Measurements from ENCODE around the gene CASZ1.

CASZ1 gene

GRCh38 chr1:10796029-10796944 lies at the start of gene CASZ1:
CASZ1 (minus strand) TSS chr1:10796646; CDS start chr1:10693889, 102,757 bp downstream.
- DNase-seq = no peak

DNA sequence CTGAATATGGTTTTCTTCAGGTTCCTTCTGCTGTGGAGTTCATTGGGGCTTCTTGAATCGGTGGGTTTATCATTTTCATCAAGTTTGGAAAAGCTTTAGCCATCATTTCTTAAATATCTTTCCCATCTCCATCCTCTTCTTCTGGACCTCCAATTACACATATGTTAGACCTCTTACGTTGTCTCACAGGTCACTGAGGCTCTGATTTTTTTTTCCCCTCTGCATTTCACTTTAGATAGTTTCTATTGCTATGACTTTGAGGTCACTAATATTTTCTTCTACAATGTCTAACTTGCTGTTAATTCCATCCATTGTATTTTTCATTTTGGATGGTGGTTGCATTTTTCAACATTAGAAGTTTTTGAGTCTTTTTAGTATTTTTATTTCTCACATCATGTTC lies 47.3 kb upstream of the CASZ1 start:
- DNase-seq = no peak

- no peak for DNase-seq
These were observed 44.7 kb upstream of the CASZ1 start for GRCh38 chr1:10841118-10841517.

DNA sequence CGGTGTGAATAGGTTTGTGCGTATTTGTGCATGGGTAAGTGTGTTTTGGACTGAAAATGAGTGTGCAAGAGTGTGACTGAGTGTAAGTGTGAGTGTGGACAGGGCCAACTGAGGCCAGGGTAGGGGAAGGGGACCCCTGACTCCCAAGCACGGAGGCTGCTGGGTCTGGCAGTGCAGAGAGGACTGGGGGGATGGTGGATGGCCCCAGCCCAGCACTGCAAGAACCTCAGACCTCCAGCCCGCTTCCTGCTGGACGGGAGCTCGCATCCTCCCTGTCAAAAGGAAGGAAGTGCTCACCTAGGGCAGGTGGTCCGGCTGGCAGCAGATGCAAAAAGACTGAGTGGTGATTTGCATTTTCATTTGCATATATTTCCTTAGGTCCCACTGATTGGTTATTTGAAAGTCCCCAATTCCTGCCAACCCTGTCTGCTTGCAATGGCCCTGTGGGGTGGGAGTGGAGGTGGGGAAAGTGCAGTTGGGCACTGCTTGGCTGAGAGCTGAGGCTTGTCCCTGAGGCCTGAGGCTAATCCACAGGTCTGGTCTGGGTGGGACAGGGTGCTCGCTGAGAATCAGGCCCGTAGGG lies 42.8 kb upstream of the CASZ1 start:
- DNase-seq = no peak

DNA sequence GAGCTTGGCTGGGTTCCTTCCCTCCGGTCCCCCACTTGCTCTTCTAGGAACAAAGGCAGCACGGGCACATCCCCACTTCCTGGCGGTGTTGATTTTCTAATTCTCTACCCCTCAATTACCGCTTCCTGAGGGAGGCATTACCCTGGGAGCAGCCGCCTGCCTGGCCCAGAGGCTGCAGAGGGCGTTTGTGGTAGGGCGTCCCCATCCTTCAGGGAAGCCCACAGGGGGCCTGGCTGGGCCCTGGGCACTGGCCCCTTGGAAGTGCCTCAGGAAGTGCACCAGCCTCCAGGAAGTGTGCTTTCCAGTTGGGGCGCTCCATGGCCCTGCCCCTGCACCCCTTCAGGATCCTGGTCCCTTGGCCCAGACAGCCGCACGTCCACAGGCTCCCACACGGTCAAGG lies 42.1 kb upstream of the CASZ1 start:
- no peak for DNase-seq

DNA sequence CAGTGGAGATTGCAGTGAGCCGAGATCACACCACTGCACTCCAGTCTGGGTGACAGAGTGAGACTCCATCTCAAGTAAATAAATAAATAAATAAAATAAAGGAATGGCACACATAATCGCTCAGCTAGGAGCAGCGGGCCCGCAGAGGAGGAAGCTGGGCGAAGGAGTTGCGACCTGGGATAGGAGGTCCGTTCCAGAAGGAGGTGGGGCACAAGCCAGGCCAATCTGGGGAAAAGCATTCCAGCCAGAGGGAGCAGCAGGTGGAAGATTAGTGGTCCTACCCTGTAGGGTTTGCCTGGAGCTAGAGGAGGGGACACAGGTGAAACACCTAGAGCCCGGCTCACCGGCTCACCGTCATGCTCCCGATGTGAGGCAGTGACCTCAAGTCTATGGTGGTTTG lies 40.3 kb upstream of the CASZ1 start:
- no peak for DNase-seq

GRCh38 chr1:10835822-10836421 lies 39.5 kb upstream of the CASZ1 start:
- DNase-seq = no peak

DNA sequence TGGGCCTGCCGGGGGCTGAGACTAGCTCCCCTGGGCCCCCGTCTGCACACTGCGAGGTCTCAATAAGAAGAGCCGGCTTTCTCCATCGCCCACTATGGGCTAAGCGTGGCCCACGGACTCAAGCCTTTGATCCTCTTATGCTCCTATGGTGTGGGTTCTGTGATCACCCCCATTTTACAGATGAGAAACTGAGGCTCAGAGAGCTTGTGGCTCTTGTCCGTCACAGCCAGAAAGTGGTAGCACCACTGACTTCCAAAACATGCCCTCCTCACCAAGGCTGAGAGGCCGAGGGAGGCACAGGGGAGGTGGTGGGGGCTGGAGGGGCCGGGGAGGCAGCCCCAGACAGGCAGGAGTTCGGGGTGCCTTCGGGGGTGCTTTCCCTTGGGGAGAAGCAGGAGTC lies 39.0 kb upstream of the CASZ1 start:
- no peak for DNase-seq

DNA sequence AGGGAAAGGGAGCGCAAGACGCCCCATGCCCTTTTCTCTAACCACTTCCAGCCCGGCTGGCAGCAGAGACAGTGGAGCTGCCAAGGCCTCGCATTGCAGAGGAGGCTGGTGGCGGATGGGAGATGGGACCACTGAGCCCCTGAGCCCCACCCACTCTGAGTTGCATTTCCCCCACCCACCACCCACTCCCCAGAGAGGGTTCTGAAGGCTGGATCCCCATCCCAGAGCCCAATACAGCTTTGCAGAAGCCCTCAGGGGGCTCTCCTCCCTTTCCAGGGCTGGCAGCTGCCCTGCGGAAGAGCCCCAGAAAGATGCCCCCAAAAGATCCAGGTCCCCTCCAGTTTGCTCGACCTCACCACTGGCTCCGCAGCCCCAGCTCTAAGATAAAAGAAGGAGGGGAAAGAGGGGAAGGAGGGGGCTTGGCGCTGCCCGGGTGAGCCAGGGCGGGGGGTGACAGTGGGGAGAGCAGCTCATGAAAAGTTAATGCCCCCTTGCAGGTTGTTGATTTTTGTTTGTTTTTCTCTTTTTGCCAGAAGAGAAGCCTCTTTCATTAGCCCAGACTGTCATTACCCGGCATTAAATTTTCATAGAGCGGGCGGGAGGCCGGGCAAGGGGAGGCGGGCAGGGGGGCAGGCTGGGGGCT lies 38.4 kb upstream of the CASZ1 start:
- no peak for DNase-seq

- DNase-seq = no peak
These were observed 37.4 kb upstream of the CASZ1 start for GRCh38 chr1:10833630-10834557.

DNA sequence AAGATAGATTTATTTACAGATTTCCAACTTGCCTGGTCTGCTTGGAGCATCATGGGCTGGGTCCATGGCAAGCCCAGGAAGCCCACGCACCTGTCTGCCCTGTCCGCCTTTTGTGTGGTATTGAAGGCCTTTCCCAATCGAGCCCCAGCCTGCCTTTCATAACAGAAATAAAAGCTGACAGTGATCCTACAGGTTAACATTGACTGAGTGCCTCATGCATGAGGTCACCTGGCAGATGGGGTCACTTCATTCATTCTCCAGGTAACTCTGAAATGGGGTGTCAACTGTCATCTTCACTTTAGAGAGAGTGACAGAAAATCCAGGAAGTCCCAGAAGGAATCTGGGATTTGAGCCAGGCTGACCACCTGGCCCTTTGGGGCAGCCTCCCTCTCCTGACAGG lies 36.3 kb upstream of the CASZ1 start:
- DNase-seq = no peak

GRCh38 chr1:10830961-10831668 lies 34.7 kb upstream of the CASZ1 start:
- DNase-seq = no peak

DNA sequence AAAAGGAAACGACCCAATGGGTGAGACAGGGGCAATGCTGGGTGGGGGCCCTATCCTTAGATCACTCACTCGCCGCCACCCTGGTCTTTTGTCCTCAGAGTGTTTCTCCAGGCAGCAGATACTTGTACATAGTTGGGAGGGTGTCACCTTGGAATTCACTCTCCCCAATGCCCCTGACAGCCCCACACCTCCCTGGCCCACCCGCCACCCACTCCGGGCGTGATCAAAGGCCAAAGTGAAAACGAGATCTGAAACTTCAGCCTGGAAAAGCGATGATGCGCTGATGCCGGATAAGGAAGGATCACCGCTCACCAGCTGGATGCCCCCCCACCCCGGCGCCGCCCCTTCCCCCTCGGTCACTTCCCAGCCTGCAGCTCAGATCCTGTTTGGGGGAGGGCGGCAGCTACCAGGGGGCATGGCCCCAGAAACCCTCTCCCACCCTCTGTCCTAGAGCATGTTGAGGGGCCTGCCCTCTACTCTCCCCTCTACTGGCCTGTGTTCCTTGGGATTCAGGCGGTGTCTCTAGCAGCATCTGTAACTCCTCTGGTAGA lies 33.6 kb upstream of the CASZ1 start:
- DNase-seq = no peak

GRCh38 chr1:10829067-10829818 lies 32.8 kb upstream of the CASZ1 start:
- no peak for DNase-seq

DNA sequence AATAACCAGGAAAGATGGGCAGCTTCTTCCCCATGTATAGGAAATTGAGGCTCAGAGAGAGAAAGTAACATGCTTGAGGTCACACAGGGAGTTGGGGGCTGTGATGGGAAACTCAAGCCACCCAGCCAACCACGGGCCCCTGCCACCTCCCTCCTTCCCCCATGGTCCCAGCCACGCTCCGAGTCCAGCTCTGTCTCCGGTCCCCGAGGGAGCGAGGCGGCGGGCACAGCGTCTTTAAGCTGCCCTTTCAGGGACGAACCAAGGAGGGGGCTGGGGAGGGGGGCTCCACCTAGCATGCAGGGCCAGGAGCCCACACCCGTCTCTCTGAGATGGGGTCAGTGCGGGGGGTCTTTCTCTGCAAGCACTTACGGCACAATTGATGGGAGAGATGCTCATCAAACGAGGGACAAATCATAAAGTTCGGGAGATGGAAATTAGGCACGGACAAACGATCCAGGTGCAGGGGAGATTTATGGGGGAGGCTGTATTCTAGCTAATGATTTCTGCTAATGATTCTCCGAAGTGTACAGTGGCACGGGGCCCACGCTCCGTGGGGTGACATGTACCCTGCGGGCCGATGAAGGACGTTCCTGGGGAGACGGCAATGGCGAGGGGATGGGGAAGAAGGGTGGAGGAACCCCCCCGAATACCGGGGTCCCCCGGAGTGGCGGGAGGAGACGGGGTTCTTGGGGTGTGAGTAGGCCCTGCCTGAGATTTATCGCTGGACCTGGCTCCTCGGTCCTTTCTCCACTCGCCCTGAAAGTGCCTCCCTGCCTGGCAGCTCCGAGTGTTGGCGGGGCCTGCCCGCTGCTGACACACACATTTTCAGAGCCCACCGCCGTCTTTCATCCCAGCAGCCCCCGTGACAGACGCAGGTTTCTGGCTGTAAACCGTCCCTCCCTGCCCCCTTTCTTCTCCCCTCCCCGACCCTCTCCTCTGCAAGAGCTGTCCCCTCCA lies 31.2 kb upstream of the CASZ1 start:
- DNase-seq = no peak

GRCh38 chr1:10825592-10825991 lies 29.1 kb upstream of the CASZ1 start:
- DNase-seq = no peak

DNA sequence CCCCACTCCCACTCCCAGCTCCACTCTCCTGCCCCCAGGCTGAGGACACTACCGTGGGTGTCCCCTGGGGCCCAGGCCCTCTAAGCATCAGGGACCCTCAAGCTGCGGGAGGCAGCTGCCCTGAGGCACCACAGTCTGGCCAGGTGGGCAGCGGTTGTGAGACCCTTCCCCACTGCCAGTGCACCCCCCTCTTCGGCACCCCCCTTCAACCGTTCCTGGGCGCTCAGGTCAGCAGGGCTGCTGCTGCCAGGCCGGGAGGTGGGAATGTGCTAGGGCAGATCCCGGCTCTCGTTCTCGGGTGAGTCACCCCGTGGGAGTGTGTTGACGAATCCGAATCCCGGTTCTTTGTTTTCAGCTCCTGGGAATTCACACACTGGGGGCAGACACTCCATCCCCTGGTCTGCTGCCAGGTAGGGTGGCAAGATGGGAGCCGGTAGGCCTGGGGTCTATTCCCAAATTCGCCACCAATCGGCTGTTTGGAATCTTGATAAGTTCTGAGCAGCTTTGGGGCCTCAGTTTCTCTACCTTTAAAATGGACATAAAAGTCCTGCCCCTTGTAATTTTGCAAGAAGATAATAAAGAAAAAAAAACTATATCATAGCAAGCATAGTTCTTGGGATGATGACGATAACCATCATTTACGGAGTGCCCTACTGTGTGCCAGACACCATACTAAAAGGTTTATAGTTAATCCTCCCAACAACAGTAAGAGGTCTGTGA lies 28.5 kb upstream of the CASZ1 start:
- no peak for DNase-seq

GRCh38 chr1:10823000-10823401 lies 26.6 kb upstream of the CASZ1 start:
- no peak for DNase-seq

DNA sequence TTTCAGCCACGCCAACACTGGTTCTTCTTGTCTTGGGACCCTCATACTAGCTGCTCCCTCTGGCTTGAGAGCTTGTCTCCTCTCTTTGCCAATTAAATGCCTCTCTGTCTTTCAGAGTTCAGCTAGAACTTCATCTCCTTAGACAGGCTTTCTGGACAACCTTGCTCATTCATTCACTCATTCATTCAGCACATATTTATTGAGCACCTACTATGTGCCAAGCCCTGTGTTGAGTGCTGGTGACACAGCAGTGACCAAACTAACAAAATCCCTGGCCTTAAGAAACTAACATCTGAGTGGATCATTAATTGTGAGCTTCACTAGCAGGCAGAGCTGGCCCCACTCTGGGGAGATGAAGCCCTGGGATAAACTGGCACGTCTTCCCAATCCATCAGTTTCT lies 24.9 kb upstream of the CASZ1 start:
- DNase-seq = no peak

Measured in cerebellar nuclear complex (tissue), 1 donor.